ENCODE data around the gene ATP1A4.

DNA sequence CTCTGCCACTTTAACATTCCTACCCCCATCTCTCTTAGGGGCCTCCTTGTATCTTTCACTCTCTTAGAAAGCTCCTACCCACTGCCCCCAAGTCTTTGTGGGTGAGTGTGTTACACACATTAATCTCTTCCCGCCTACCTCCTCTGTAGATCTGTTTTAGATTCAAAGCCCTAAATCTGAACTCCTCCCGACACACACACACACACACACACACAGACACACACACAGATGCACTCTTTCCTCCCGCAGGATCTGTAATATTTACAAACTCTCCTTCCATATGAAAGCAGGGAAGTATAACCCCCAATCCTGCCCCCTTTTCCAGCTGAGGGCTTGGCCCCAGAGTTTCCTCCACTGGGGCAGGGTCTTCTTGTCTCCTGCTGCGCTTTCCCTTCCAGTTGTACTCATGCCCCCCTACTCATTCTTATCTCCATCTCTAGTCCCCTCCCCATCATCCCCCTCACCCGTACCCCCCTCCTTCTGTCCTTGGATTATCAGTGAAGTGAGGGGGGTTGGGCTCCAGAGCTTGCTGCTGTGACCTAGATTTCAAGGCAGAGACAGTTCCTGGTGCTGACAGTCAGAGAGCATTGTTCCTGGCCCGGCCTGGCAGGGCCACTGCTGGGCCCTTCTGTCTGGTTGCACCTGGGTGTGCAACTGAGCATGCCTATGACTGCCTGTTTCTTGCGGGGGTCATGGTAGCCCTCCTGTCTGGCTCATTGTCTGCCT lies 58.1 kb downstream of the ATP1A4 start:
- TF ChIP-seq, protein P1, sequence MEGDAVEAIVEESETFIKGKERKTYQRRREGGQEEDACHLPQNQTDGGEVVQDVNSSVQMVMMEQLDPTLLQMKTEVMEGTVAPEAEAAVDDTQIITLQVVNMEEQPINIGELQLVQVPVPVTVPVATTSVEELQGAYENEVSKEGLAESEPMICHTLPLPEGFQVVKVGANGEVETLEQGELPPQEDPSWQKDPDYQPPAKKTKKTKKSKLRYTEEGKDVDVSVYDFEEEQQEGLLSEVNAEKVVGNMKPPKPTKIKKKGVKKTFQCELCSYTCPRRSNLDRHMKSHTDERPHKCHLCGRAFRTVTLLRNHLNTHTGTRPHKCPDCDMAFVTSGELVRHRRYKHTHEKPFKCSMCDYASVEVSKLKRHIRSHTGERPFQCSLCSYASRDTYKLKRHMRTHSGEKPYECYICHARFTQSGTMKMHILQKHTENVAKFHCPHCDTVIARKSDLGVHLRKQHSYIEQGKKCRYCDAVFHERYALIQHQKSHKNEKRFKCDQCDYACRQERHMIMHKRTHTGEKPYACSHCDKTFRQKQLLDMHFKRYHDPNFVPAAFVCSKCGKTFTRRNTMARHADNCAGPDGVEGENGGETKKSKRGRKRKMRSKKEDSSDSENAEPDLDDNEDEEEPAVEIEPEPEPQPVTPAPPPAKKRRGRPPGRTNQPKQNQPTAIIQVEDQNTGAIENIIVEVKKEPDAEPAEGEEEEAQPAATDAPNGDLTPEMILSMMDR (conservative IDR thresholded peaks at IDR 0.05; ENCODE audit: low read depth, low read length) = no peak
- TF ChIP-seq EZH2 (IDR thresholded peaks at IDR 0.05; ENCODE audit: borderline replicate concordance, low read depth, low read length, poor library complexity, severe bottlenecking) = no peak

All from A673 (cell line).